ENCODE results near the gene CEACAM3.
A peak's percentile ranks its signal among the peaks of the same experiment; 100 is the strongest.
"Not testable (repeated sequence)": the region's sequence is repeated elsewhere in the genome, so short reads cannot be mapped to it uniquely, and the experiment has no call there.

CEACAM3 gene

GRCh38 chr19:41796362-41796761, at the start of gene CEACAM3:
TSS of gene CEACAM3 (plus strand) at chr19:41796587. CDS start at chr19:41796678, 91 bp downstream.
- DNase-seq, result no peak

- peak; percentile 11 for DNase-seq
Observed at GRCh38 chr19:41746593-41747227, 49.7 kb upstream of the CEACAM3 start.

- DNase-seq, result no peak
Observed at GRCh38 chr19:41748012-41748411, 48.4 kb upstream of the CEACAM3 start.

- not testable (repeated sequence) for DNase-seq
Observed at GRCh38 chr19:41750248-41751134, 45.9 kb upstream of the CEACAM3 start.

- peak; percentile 4 for DNase-seq
Observed at GRCh38 chr19:41753159-41753558, 43.2 kb upstream of the CEACAM3 start.

- peak; percentile 20 for DNase-seq
Observed at GRCh38 chr19:41753936-41754529, 42.4 kb upstream of the CEACAM3 start.

GRCh38 chr19:41755328-41755913, 41.0 kb upstream of the CEACAM3 start, which contains the start of gene CEACAM6:
TSS of gene CEACAM6 (plus strand) at chr19:41755530. CDS start at chr19:41755639, 109 bp downstream.
- no peak for DNase-seq

- no peak for DNase-seq
Observed at GRCh38 chr19:41758846-41759245, 37.5 kb upstream of the CEACAM3 start.

GRCh38 chr19:41767115-41767514, 29.3 kb upstream of the CEACAM3 start:
- DNase-seq, result no peak

- not testable (repeated sequence) for DNase-seq
Observed at GRCh38 chr19:41768105-41768504, 28.3 kb upstream of the CEACAM3 start.

- DNase-seq, result no peak
Observed at GRCh38 chr19:41769608-41770007, 26.8 kb upstream of the CEACAM3 start.

- DNase-seq, result no peak
Observed at GRCh38 chr19:41771410-41771809, 25.0 kb upstream of the CEACAM3 start.

- no peak for DNase-seq
Observed at GRCh38 chr19:41774515-41774980, 21.8 kb upstream of the CEACAM3 start.

GRCh38 chr19:41776700-41777099, 19.7 kb upstream of the CEACAM3 start:
- no peak for DNase-seq

GRCh38 chr19:41783612-41784011, 12.8 kb upstream of the CEACAM3 start:
- no peak for DNase-seq

GRCh38 chr19:41784312-41784711, 12.1 kb upstream of the CEACAM3 start:
- no peak for DNase-seq

- peak; percentile 2 for DNase-seq
Observed at GRCh38 chr19:41784743-41785142, 11.6 kb upstream of the CEACAM3 start.

- DNase-seq, result peak; percentile 50
Observed at GRCh38 chr19:41785653-41786052, 10.7 kb upstream of the CEACAM3 start.

GRCh38 chr19:41787055-41787454, 9.3 kb upstream of the CEACAM3 start:
- no peak for DNase-seq

- not testable (repeated sequence) for DNase-seq
Observed at GRCh38 chr19:41788518-41788917, 7.9 kb upstream of the CEACAM3 start.

- not testable (repeated sequence) for DNase-seq
Observed at GRCh38 chr19:41789053-41789452, 7.3 kb upstream of the CEACAM3 start.

GRCh38 chr19:41792513-41793413, 3.6 kb upstream of the CEACAM3 start:
- no peak for DNase-seq

All from NCI-H1694 treated with DMSO at 0.1 percent for 48 hours (cell line).